Common myeloid progenitor, CD34-positive (primary cell): Measurements from ENCODE around the gene CDKN1B.
A peak's percentile ranks its signal among the peaks of the same experiment; 100 is the strongest.

ENCODE experiments used
- CTCF ChIA-PET: fragments of 350-600 bp; sonication (Branson Sonifier 250); formaldehyde crosslinking; loops from one replicate; lab custom pipeline; 2021; ENCODE audit warnings: antibody characterized with exemption; lab: Charles Lee
- POLR2A ChIA-PET: fragments of 350-600 bp; sonication (Branson Sonifier 250); formaldehyde crosslinking; loops from one replicate; lab custom pipeline; 2021; ENCODE audit warnings: antibody characterized with exemption; lab: Charles Lee
- DNase-seq, 3 donors: peaks; one replicate each; pipeline versions ENCODE4 v3.0.0 to v3.0.0-alpha.2; 2013
- H3K27ac ChIP-seq, 2 experiments: 1 replicate in 1 of 2; 2 replicates in 1 of 2; pipeline ENCODE4 v1.7.0; 2013; ENCODE audit warnings: inconsistent platforms in 2 of 2, low read length in 2 of 2, mild to moderate bottlenecking in 2 of 2, low read depth in 1 of 2, moderate library complexity in 1 of 2; ENCODE audit not compliant: severe bottlenecking in 2 of 2, insufficient read depth in 1 of 2, poor library complexity in 1 of 2
- H3K27me3 ChIP-seq, 5 experiments: replicated peaks in 2 of 5; 1 replicate in 3 of 5; 2 replicates in 2 of 5; pipeline versions ENCODE4 v1.6.1 to v1.7.0; 2013; ENCODE audit warnings: low read length in 4 of 5, mild to moderate bottlenecking in 2 of 5, moderate library complexity in 2 of 5, inconsistent platforms in 1 of 5; ENCODE audit not compliant: insufficient read depth in 5 of 5, control insufficient read depth in 4 of 5
- H3K36me3 ChIP-seq, 4 experiments: 1 replicate in 2 of 4; 2 replicates in 2 of 4; pipeline versions ENCODE4 v1.6.1 to v1.7.0; 2013; ENCODE audit warnings: low read length in 3 of 4, control low read depth in 1 of 4, mild to moderate bottlenecking in 1 of 4; ENCODE audit not compliant: control insufficient read depth in 4 of 4, insufficient read depth in 4 of 4
- H3K4me1 ChIP-seq, 4 experiments: 1 replicate in 3 of 4; 2 replicates in 1 of 4; pipeline versions ENCODE4 v1.6.1 to v1.7.1; 2013; ENCODE audit warnings: low read length in 3 of 4, mild to moderate bottlenecking in 3 of 4, control low read depth in 1 of 4, inconsistent platforms in 1 of 4, moderate library complexity in 1 of 4; ENCODE audit not compliant: control insufficient read depth in 4 of 4, insufficient read depth in 4 of 4; ENCODE audit errors: control extremely low read depth in 1 of 4
- H3K4me3 ChIP-seq, 7 experiments: 1 replicate in 4 of 7; 2 replicates in 3 of 7; pipeline versions ENCODE4 v1.5.1 to v1.7.0; 2013; ENCODE audit warnings: mild to moderate bottlenecking in 7 of 7, low read length in 6 of 7, moderate library complexity in 6 of 7, inconsistent platforms in 2 of 7, low read depth in 2 of 7, control low read depth in 1 of 7; ENCODE audit not compliant: insufficient read depth in 4 of 7, control insufficient read depth in 1 of 7; ENCODE audit errors: extremely low read depth in 1 of 7
- H3K9me3 ChIP-seq, 5 experiments: 1 replicate in 4 of 5; 2 replicates in 1 of 5; pipeline versions ENCODE4 v1.6.1 to v1.7.1; 2013; ENCODE audit warnings: low read length in 4 of 5, mild to moderate bottlenecking in 2 of 5, inconsistent platforms in 1 of 5, low read depth in 1 of 5, moderate library complexity in 1 of 5; ENCODE audit not compliant: control insufficient read depth in 4 of 5, insufficient read depth in 2 of 5; ENCODE audit errors: control extremely low read depth in 1 of 5
- WGBS: methylation state at CpG from one replicate; pipeline ENCODE4 v1.1.5; 2013; ENCODE audit not compliant: insufficient coverage; 5-methylcytosine and 5-hydroxymethylcytosine counted together

CDKN1B gene

GRCh38 chr12:12700254-12700653, 16.9 kb upstream of the CDKN1B start:
- H3K36me3 ChIP-seq = no peaks in the 10 kb centered on the region
- ChIA-PET POLR2A (no interaction called here), CTCF (interaction anchor here (1.0 to 2.7 kb wide), 6 partner anchors 15 to 325 kb away, joined by 3 to 7 read pairs (median 4); no protein-coding TSS in a partner anchor)
- H3K9me3 ChIP-seq = no peaks in the 10 kb centered on the region
- H3K27me3 ChIP-seq = no peaks in the 10 kb centered on the region
- DNase-seq = peak in 2 of 3 donors; percentile 26 to 55
- no peak overlapping the region for H3K27ac ChIP-seq
- H3K4me1 ChIP-seq = peaks cover 17 to 48% (median 35%) of the 10 kb centered on the region in 4 experiments
- no peak overlapping the region for H3K4me3 ChIP-seq

- POLR2A ChIA-PET = no interaction called here
- no peaks in the 10 kb centered on the region for H3K9me3 ChIP-seq
- CTCF ChIA-PET = interaction anchor here (0.6 to 2.7 kb wide), 6 partner anchors 8 to 58 kb away, joined by 3 to 7 read pairs (median 4); no protein-coding TSS in a partner anchor
- H3K27ac ChIP-seq = no peak overlapping the region
- H3K36me3 ChIP-seq = no peaks in the 10 kb centered on the region
- DNase-seq = no peak
- H3K4me1 ChIP-seq = peaks cover 21 to 51% (median 37%) of the 10 kb centered on the region in 4 experiments
- H3K27me3 ChIP-seq = no peaks in the 10 kb centered on the region
- no peak overlapping the region for H3K4me3 ChIP-seq
- 96% methylated on average over 3 of the region's 3 CpGs for WGBS
Measured at GRCh38 chr12:12701457-12701856, 15.7 kb upstream of the CDKN1B start.

GRCh38 chr12:12704593-12705230, 12.5 kb upstream of the CDKN1B start:
- peak; percentile 92 to 95 (median 95) for DNase-seq
- WGBS = 100% methylated on average over 2 of the region's 7 CpGs
- CTCF ChIA-PET = interaction anchor here (0.7 to 4.5 kb wide), 18 partner anchors 10 to 669 kb away, joined by 3 to 51 read pairs (median 4); no protein-coding TSS in a partner anchor

GRCh38 chr12:12705838-12706520, 11.2 kb upstream of the CDKN1B start:
- H3K36me3 ChIP-seq = no peaks in the 10 kb centered on the region
- no peaks in the 10 kb centered on the region for H3K9me3 ChIP-seq
- peak overlapping the region in 4 of 7 experiments; percentile 1 to 39 (median 20) for H3K4me3 ChIP-seq
- DNase-seq = peak; percentile 78 to 95 (median 94)
- no peaks in the 10 kb centered on the region for H3K27me3 ChIP-seq
- WGBS = no CpG with 5 or more reads among the region's 1 CpG
- H3K27ac ChIP-seq = no peak overlapping the region
- H3K4me1 ChIP-seq = peaks cover 23 to 32% (median 28%) of the 10 kb centered on the region in 4 experiments
- ChIA-PET POLR2A (interaction anchor here (0.6 to 1.1 kb wide), 2 partner anchors 9 to 143 kb away, joined by 3 to 5 read pairs; partner anchors contain the start of gene DUSP16), CTCF (interaction anchor here (0.6 to 4.5 kb wide), 16 partner anchors 9 to 670 kb away, joined by 3 to 51 read pairs (median 4); no protein-coding TSS in a partner anchor)

More at GRCh38 chr12:12704593-12705230, 12.5 kb upstream of the CDKN1B start:
- no peaks in the 10 kb centered on the region for H3K9me3 ChIP-seq
- no peak overlapping the region for H3K27ac ChIP-seq
- no peak overlapping the region for H3K4me3 ChIP-seq
- H3K4me1 ChIP-seq = peaks cover 25 to 41% (median 34%) of the 10 kb centered on the region in 4 experiments
- H3K27me3 ChIP-seq = no peaks in the 10 kb centered on the region
- H3K36me3 ChIP-seq = no peaks in the 10 kb centered on the region
- POLR2A ChIA-PET = interaction anchor here (0.6 to 1.1 kb wide), 3 partner anchors 80 to 165 kb away, joined by 3 to 5 read pairs (median 4); partner anchors contain the start of gene DUSP16

- H3K4me3 ChIP-seq = peak overlapping the region in 6 of 7 experiments; percentile 40 to 98 (median 82)
- peaks cover 0 to 12% (median 5%) of the 10 kb centered on the region in 4 experiments for H3K36me3 ChIP-seq
- no peaks in the 10 kb centered on the region for H3K9me3 ChIP-seq
- CTCF ChIA-PET = interaction anchor here (0.6 to 9.9 kb wide), 8 partner anchors 8 to 364 kb away, joined by 3 to 62 read pairs (median 4); partner anchors contain the start of gene MANSC1
- peak overlapping the region; percentile 87 to 97 for H3K27ac ChIP-seq
- POLR2A ChIA-PET = interaction anchor here (4.0 kb wide), 1 partner anchor 11 kb away, joined by 22 read pairs; no protein-coding TSS in a partner anchor
- H3K4me1 ChIP-seq = peaks cover 27 to 43% (median 37%) of the 10 kb centered on the region in 4 experiments
- no peaks in the 10 kb centered on the region for H3K27me3 ChIP-seq
- DNase-seq = no peak
- WGBS = 13% methylated on average over 2 of the region's 2 CpGs
Measured at GRCh38 chr12:12713932-12714275, 3.3 kb upstream of the CDKN1B start.

GRCh38 chr12:12714276-12715021, 2.7 kb upstream of the CDKN1B start:
- peak in 2 of 3 donors; percentile 62 to 73 for DNase-seq
- Histone ChIP-seq H3K4me1 (peaks cover 28 to 47% (median 37%) of the 10 kb centered on the region in 4 experiments), H3K36me3 (peaks cover 3 to 17% (median 9%) of the 10 kb centered on the region in 4 experiments), H3K9me3 (no peaks in the 10 kb centered on the region), H3K27me3 (no peaks in the 10 kb centered on the region), H3K4me3 (peak overlapping the region in 6 of 7 experiments; percentile 40 to 98 (median 82)), H3K27ac (peak overlapping the region; percentile 87 to 97)
- CTCF ChIA-PET = interaction anchor here (0.6 to 9.9 kb wide), 9 partner anchors 9 to 365 kb away, joined by 3 to 62 read pairs (median 5); partner anchors contain the start of gene MANSC1
- POLR2A ChIA-PET = interaction anchor here (0.5 to 4.0 kb wide), 2 partner anchors 10 to 355 kb away, joined by 9 to 22 read pairs; no protein-coding TSS in a partner anchor
- 9% methylated on average over 21 of the region's 23 CpGs for WGBS
